NCI-H82 (cell line): ENCODE data around the gene PXMP2.

Source experiments
- DNase-seq: peaks from one replicate; lab custom pipeline; 2025; lab: John Stamatoyannopoulos, UW

Gene PXMP2

GRCh38 chr12:132687211-132688164 is at the start of gene PXMP2, which contains the start of gene POLE:
PXMP2 (plus strand) TSS chr12:132687587; CDS start chr12:132687671, 84 bp downstream.
POLE (minus strand) TSS chr12:132687342; CDS start chr12:132687315, 27 bp downstream.
- peak; percentile 99 for DNase-seq

- no peak for DNase-seq
These were observed 49.6 kb upstream of the PXMP2 start for GRCh38 chr12:132637811-132638210.

GRCh38 chr12:132638541-132639408 is 48.6 kb upstream of the PXMP2 start:
- peak; percentile 44 for DNase-seq

- DNase-seq, result no peak
These were observed 47.3 kb upstream of the PXMP2 start for GRCh38 chr12:132639956-132640520.

- DNase-seq, result no peak
These were observed 46.5 kb upstream of the PXMP2 start for GRCh38 chr12:132640936-132641335.

GRCh38 chr12:132641811-132642650 is 45.4 kb upstream of the PXMP2 start:
- DNase-seq, result no peak

- DNase-seq, result no peak
These were observed 44.2 kb upstream of the PXMP2 start for GRCh38 chr12:132642846-132643835.

- DNase-seq, result no peak
These were observed 40.5 kb upstream of the PXMP2 start for GRCh38 chr12:132646850-132647249.

GRCh38 chr12:132647858-132648257 is 39.5 kb upstream of the PXMP2 start:
- DNase-seq, result no peak

GRCh38 chr12:132648616-132649225 is 38.7 kb upstream of the PXMP2 start:
- DNase-seq, result no peak

- no peak for DNase-seq
These were observed 38.0 kb upstream of the PXMP2 start for GRCh38 chr12:132649226-132649945.

GRCh38 chr12:132651444-132652100 is 35.8 kb upstream of the PXMP2 start:
- no peak for DNase-seq

GRCh38 chr12:132653567-132654290 is 33.7 kb upstream of the PXMP2 start:
- DNase-seq, result no peak

- no peak for DNase-seq
These were observed 30.2 kb upstream of the PXMP2 start for GRCh38 chr12:132657004-132657727.

GRCh38 chr12:132658149-132658894 is 29.1 kb upstream of the PXMP2 start:
- DNase-seq, result no peak

- no peak for DNase-seq
These were observed 28.2 kb upstream of the PXMP2 start for GRCh38 chr12:132659146-132659545.
